Stimulated activated CD4-positive, alpha-beta T cell treated with anti-CD3 and anti-CD28 coated beads, TNF-alpha, amount 100 ng/mL, for 24 hours (primary cell): Measurements from ENCODE around the gene ORAI2.
A peak's percentile ranks its signal among the peaks of the same experiment; 100 is the strongest.
"Not testable (repeated sequence)": the region's sequence is repeated elsewhere in the genome, so short reads cannot be mapped to it uniquely, and the experiment has no call there.

Source experiments
- DNase-seq, 3 experiments: peaks; one replicate each; pipeline ENCODE4 v3.0.0-alpha.2; 2020; ENCODE audit warnings: low read depth in 3 of 3

The ORAI2 gene

DNA sequence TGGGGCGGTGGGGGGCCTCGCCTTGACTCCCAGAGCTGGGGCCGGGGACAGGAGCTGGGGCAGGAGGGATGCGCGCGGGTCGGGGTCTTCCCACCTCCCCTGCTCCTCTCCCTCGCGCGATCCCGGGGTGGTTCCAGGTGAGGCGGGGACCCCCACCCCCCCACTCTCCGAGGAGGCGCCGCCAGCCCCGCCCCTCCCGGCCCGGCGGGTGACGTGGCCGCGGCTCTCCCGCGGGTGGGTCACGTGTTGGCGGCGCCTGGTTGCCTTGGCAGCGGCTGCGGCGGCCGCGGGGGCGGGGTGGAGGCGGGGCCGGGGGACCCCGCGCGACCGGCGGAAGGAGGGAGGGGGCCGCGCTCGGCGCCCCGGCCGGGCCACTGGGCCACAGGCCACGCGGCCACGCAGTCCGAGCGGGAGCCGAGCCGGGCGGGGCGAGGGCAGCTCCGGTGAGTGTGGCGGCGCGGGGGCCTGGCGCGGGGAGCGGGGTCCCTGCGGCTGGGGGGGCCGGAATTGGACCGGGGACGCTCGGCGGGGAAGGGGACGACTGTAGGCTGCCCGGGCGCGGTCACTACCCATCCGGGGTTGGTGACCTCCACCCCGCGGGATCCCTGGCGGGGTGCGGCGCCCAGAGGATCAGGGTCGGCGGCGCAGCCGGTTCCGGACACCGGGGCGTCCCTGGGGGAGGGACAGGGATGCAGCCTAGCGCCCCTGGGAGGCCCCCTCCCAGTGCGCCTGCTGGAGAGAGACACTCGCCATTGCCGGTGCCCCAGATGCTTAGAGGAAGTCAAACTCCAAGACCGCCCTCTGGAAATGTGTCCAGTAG is at the start of gene ORAI2:
ORAI2 (plus strand) TSS at position 357 of the 820 bp plus-strand sequence. CDS start 5,382 bp downstream, outside the sequence.
- peak; percentile 76 to 85 (median 77) for DNase-seq

GRCh38 chr7:102387064-102387463 is 46.3 kb upstream of the ORAI2 start:
- DNase-seq: no peak

DNA sequence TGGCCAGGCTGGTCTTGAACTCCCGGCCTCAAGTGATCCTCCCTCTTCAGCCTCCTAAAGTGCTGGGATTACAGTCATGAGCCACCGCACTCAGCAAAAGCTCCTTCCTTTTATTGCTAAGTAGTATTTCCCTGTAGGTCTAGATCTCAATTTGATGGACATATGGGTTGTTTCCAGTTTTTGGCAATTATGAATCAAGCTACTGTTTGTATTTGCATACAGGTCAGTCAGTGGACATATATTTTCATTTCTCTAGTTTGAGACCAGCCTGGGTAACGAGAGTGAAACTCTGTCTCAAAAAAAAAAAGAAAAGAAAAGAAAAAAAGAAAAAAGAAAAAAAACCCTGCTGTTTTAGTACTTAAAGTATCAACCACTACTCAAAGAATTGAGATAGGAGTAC is 43.6 kb upstream of the ORAI2 start:
- DNase-seq: no peak

GRCh38 chr7:102390697-102391484 is 42.5 kb upstream of the ORAI2 start:
- DNase-seq: peak; percentile 40 to 63 (median 51)

- no peak for DNase-seq
These were observed 41.0 kb upstream of the ORAI2 start for GRCh38 chr7:102392330-102392729.

GRCh38 chr7:102393467-102393866 is 39.9 kb upstream of the ORAI2 start:
- no peak for DNase-seq

GRCh38 chr7:102395592-102395872 is 37.8 kb upstream of the ORAI2 start:
- DNase-seq: no peak

- DNase-seq: peak; percentile 64 to 76 (median 72)
These were observed 37.3 kb upstream of the ORAI2 start, which contains the start of gene PRKRIP1 for GRCh38 chr7:102395873-102396709. Gene PRKRIP1, plus strand, starts transcription at chr7:102396363. Its CDS starts 49 bp downstream, at chr7:102396412.

DNA sequence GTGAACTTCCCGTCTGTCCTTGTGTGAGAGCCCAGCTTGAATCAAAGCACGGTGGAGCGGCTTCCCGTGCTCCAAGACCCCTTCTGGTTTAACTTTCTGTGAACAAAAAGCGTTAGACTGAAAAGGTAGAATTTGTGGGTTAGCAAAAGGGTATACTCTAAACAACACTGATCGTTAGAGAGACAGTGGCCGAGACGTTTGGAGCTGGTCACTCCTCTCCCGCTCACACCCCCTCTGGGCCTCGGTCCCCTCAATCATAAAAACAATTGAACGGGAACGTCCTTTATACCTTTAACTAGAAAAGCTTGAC is 36.7 kb upstream of the ORAI2 start:
- no peak for DNase-seq

GRCh38 chr7:102398543-102398942 is 34.8 kb upstream of the ORAI2 start:
- DNase-seq: no peak

- no peak for DNase-seq
These were observed 33.0 kb upstream of the ORAI2 start for GRCh38 chr7:102400360-102400759.

DNA sequence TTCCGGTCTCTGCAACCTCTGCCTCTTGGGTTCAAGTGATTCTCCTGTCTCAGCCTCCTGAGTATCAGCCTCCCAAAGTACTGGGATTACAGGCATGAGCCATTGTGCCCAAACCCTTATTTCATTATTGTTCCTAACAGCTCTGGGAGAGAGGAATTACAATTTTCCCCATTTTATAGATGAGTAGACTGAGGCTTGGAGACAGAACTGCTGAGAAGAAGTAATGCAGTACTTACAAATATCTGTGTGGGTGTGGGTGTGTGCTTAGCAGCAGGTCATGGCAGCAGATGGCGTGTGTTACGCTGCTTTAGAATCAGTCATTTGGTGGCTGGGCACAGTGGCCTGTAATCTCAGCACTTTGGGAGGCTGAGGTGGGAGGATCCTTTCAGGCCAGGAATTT is 29.8 kb upstream of the ORAI2 start:
- DNase-seq: no peak

GRCh38 chr7:102404005-102404861 is 29.1 kb upstream of the ORAI2 start:
- no peak for DNase-seq

DNA sequence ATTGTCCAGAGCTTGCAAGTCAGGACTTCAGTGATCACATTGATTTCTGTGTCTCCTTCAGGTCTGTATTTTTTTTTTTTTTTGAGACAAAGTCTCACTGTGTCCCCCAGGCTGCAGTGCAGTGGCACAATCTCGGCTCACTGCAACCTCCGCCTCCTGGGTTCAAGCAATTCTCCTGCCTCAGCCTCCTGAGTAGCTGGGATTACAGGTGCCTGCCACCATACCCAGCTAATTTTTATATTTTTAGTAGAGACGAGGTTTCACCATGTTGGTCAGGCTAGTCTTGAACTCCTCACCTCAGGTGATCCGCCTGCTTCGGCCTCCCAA is 28.6 kb upstream of the ORAI2 start:
- not testable (repeated sequence) for DNase-seq

DNA sequence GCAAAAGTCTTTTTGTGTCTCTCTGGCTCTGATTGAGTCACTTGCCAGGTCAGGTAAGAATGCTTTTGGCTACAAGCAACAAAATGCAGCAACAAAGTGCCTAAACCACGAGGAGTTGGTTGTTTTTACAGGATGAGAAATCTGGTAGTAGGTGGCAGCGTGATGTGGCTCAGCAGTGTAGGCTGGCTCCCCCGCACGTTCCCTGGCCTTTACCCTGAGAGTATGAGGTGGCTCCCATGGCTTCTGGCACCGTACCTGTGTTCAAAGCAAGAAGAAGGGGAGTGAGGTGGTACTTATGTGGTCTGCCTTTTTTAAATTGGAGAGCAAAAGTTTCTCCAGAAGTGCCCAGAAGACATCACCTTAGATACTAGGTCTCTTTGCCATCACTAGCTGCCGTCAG is 25.5 kb upstream of the ORAI2 start:
- no peak for DNase-seq

- DNase-seq: not testable (repeated sequence)
These were observed 24.8 kb upstream of the ORAI2 start for GRCh38 chr7:102408530-102408929.

DNA sequence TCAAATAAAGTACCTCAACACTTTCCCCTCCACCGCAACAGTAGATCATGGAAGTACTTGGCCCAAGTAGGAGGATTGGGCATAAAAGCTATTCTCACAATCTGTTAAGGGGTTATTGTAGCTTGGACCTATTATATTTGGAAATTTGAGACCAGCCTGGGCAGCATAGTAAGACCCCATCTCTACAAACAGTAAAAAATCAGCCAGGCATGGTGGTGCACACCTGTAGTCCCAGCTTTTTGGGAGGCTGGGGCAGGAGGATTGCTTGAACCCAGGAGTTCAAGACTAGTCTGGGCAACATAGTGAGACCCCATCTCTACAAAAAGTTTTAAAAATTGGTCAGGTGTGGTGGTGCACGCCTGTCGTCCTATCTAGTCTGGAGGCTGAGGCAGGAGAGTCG is 24.0 kb upstream of the ORAI2 start:
- DNase-seq: no peak

- no peak for DNase-seq
These were observed 23.3 kb upstream of the ORAI2 start for GRCh38 chr7:102410123-102410522.

DNA sequence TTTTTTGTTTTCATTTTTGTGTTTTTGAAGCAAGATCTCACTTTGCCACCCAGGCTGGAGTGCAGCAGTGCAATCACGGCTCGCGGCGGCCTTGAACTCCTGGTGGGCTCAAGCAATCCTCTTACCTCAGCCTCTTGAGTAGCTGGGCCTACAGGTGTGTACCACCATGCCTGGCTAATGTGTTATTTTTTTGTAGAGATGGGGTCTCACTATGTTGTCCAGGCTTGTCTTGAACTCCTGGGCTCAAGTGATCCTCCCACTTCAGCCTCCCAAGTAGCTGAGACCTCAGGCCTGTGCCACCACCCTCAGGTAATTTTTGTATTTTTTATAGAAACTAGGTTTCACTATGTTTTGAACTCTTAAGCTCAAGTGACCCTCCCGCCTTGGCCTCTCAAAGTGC is 22.5 kb upstream of the ORAI2 start:
- DNase-seq: no peak

- no peak for DNase-seq
These were observed 20.8 kb upstream of the ORAI2 start for GRCh38 chr7:102412548-102412947.

- DNase-seq: no peak
These were observed 20.3 kb upstream of the ORAI2 start for GRCh38 chr7:102413091-102413490.

DNA sequence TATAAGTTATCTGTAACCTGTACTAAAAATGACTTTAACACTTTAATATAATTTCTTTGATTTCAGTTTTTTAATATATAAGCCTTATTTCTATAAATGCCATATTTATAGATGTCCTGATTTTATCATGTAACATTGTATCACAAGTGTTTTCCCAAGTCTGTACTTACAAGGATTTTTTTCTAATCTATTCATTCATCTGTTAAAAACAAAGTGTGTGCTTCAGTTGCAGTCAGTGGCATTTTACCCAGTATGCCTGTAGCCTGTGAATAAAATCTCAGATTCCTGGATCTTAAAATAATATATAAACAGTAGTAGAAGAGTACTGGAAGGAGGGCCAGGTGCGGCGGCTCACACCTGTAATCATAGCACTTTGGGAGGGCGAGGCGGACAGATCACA is 19.8 kb upstream of the ORAI2 start:
- DNase-seq: no peak
